ENCODE results near the gene LIFR.

The LIFR gene

GRCh38 chr5:38465061-38465460 is 91.4 kb downstream of the LIFR start:
- no peak for DNase-seq (ENCODE audit: low spot score)

GRCh38 chr5:38463634-38464521 is 92.6 kb downstream of the LIFR start:
- no peak for DNase-seq (ENCODE audit: low spot score)

GRCh38 chr5:38462976-38463633 is 93.3 kb downstream of the LIFR start:
- no peak for DNase-seq (ENCODE audit: low spot score)

GRCh38 chr5:38458174-38458573 is 98.3 kb downstream of the LIFR start:
- no peak for DNase-seq (ENCODE audit: low spot score)

GRCh38 chr5:38456657-38457399 is 99.6 kb downstream of the LIFR start:
- no peak for DNase-seq (ENCODE audit: low spot score)

- DNase-seq (ENCODE audit: low spot score): no peak
These were observed 100.6 kb downstream of the LIFR start for GRCh38 chr5:38455796-38456330.

- no peak for DNase-seq (ENCODE audit: low spot score)
These were observed 102.5 kb downstream of the LIFR start for GRCh38 chr5:38453921-38454320.

- DNase-seq (ENCODE audit: low spot score): no peak
These were observed 102.9 kb downstream of the LIFR start for GRCh38 chr5:38453506-38453905.

GRCh38 chr5:38452201-38452600 is 104.2 kb downstream of the LIFR start:
- no peak for DNase-seq (ENCODE audit: low spot score)

GRCh38 chr5:38451074-38451725 is 105.2 kb downstream of the LIFR start:
- no peak for DNase-seq (ENCODE audit: low spot score)

GRCh38 chr5:38450627-38451026 is 105.8 kb downstream of the LIFR start:
- no peak for DNase-seq (ENCODE audit: low spot score)

- no peak for DNase-seq (ENCODE audit: low spot score)
These were observed 107.7 kb downstream of the LIFR start for GRCh38 chr5:38448568-38449350.

- DNase-seq (ENCODE audit: low spot score): peak; percentile 57
These were observed 108.7 kb downstream of the LIFR start for GRCh38 chr5:38447786-38448185.

- no peak for DNase-seq (ENCODE audit: low spot score)
These were observed 109.4 kb downstream of the LIFR start for GRCh38 chr5:38447056-38447455.

- DNase-seq (ENCODE audit: low spot score): no peak
These were observed 110.4 kb downstream of the LIFR start for GRCh38 chr5:38446029-38446522.

GRCh38 chr5:38445374-38446028 is 110.9 kb downstream of the LIFR start:
- DNase-seq (ENCODE audit: low spot score): no peak

- DNase-seq (ENCODE audit: low spot score): no peak
These were observed 113.1 kb downstream of the LIFR start for GRCh38 chr5:38443390-38443789.

- no peak for DNase-seq (ENCODE audit: low spot score)
These were observed 114.2 kb downstream of the LIFR start for GRCh38 chr5:38442247-38442573.

- DNase-seq (ENCODE audit: low spot score): peak; percentile 91
These were observed 114.8 kb downstream of the LIFR start for GRCh38 chr5:38441453-38442246.

GRCh38 chr5:38438757-38439156 is 117.7 kb downstream of the LIFR start:
- DNase-seq (ENCODE audit: low spot score): no peak
